Sigmoid colon (tissue), 7 donors: Measurements from ENCODE around the gene INPP5D. TPM values are rescaled to one million over a fixed set of nuclear protein-coding genes. Genes with fewer than 3 reads are reported as not detected.

Experiments
- DNase-seq: peaks from one replicate; pipeline ENCODE4 v3.0.0-alpha.2; 2019
- H3K27ac ChIP-seq, 4 donors: fragments of 200-600 bp; sonication (generic); one replicate each; pipeline ENCODE4 v1.5.1; 2016 to 2019; ENCODE audit warnings: mild to moderate bottlenecking in 1 of 4
- H3K27me3 ChIP-seq, 3 donors: fragments of 200-600 bp; sonication (generic); one replicate each; pipeline ENCODE4 v1.5.1; 2019; ENCODE audit warnings: mild to moderate bottlenecking in 1 of 3
- H3K36me3 ChIP-seq, 4 donors: fragments of 200-600 bp; sonication (generic); one replicate each; pipeline ENCODE4 v1.5.1; 2016 to 2019
- H3K4me1 ChIP-seq, 4 donors: fragments of 200-600 bp; sonication (generic); one replicate each; pipeline ENCODE4 v1.5.1; 2017 to 2019
- H3K4me3 ChIP-seq, 4 donors: fragments of 200-600 bp; sonication (generic); one replicate each; pipeline ENCODE4 v1.5.1; 2017 to 2019; ENCODE audit warnings: mild to moderate bottlenecking in 2 of 4, moderate library complexity in 1 of 4
- H3K9me3 ChIP-seq, 4 donors: fragments of 200-600 bp in 3 of 4; sonication (generic) in 3 of 4; one replicate each; pipeline versions ENCODE4 v1.5.1 to v1.6.1; 2013 to 2019
- EP300 ChIP-seq, 4 donors: sonication (generic); formaldehyde crosslinking; IDR thresholded peaks; one replicate each; pipeline ENCODE4 v1.6.1; 2017; ENCODE audit warnings: antibody characterized with exemption in 4 of 4
- POLR2A ChIP-seq, 2 donors: fragments of 450-650 bp; IDR thresholded peaks; one replicate each; pipeline ENCODE4 v1.6.1; 2016; ENCODE audit warnings: antibody characterized with exemption in 2 of 2, mild to moderate bottlenecking in 2 of 2, moderate library complexity in 2 of 2
- POLR2AphosphoS5 ChIP-seq, 4 donors: sonication (generic); formaldehyde crosslinking; IDR thresholded peaks; one replicate each; pipeline ENCODE4 v1.6.1; 2017; ENCODE audit warnings: antibody characterized with exemption in 4 of 4
- WGBS, 2 donors: extraction: QIAGEN DNeasy Blood & Tissue Kit; methylation state at CpG; one replicate each; pipeline ENCODE4 v1.1.7; 2013; 5-methylcytosine and 5-hydroxymethylcytosine counted together
- intact Hi-C: fragments of 100-400 bp; cut with DNase I; formaldehyde crosslinking; loops from one replicate; pipeline ENCODE4 v1.15.1; 2023
- polyA plus RNA-seq, 3 donors: library from polyadenylated mRNA; stranded (reverse); fragments of 200-250 nt; gene quantifications; one replicate each; pipeline ENCODE4 v1.2.3, GENCODE V29; 2013
- total RNA-seq, 4 donors: library from RNA; depleted of rRNA; stranded (reverse); fragments of >200 nt; gene quantifications; one replicate each; pipeline ENCODE4 v1.1.0, GENCODE V29; 2016
- TF ChIP-seq, protein P1 (sequence below), 4 experiments: fragments of 450-650 bp in 3 of 4; fragments of 200-600 bp in 1 of 4; IDR thresholded peaks; one replicate each; pipeline ENCODE4 v1.5.1; 2016 to 2019; ENCODE audit warnings: antibody characterized with exemption in 4 of 4, mild to moderate bottlenecking in 3 of 4, moderate library complexity in 2 of 4
- donor health status: healthy with polysubstance abuse.
- donor health status: Bipolar disorder and iron deficiency.
- donor health status: healthy.

INPP5D gene
- total and polyA plus RNA-seq, 7 donors, result 4.2 to 44.8 (median 8.7) TPM

DNA sequence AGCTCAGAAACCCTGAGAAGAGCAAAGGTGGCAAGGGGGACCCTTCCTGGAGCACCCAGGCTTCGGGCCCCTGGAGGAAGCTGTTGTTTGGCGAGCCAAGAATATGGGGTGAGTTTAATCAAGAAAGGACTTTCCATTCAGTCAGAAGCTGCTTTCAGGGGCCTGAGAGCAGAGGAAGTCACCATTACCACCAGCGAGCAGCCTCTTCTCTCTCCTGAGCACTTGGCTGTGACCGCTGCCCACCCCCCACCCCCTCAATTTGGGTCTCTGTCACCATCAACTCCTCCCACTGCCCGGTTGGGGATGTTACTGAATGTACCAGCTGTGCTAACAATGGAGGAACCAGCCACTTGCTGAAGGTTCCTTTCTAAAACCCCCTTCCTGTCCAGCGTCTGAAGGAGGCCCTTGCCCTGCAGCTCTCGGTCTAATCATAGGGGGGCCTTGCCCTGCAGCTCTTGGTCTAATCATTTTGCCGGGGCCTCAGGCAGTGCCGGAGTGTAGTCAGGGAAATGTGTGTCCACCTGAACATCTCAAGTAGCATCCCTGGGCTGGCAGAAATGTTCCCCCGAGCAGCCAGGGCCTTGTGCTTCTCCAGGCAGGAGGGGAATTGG lies 943 bp downstream of the INPP5D start:
- peaks cover 0 to 8% (median 0%) of the 10 kb centered on the region in 4 donors for H3K4me1 ChIP-seq
- no peaks in the 10 kb centered on the region for H3K9me3 ChIP-seq
- H3K36me3 ChIP-seq, result no peaks in the 10 kb centered on the region
- DNase-seq, result peak; percentile 60
- no peaks in the 10 kb centered on the region for H3K27me3 ChIP-seq
- no peak for TF ChIP-seq POLR2A (IDR thresholded peaks at IDR 0.05)
- TF ChIP-seq, protein P1, sequence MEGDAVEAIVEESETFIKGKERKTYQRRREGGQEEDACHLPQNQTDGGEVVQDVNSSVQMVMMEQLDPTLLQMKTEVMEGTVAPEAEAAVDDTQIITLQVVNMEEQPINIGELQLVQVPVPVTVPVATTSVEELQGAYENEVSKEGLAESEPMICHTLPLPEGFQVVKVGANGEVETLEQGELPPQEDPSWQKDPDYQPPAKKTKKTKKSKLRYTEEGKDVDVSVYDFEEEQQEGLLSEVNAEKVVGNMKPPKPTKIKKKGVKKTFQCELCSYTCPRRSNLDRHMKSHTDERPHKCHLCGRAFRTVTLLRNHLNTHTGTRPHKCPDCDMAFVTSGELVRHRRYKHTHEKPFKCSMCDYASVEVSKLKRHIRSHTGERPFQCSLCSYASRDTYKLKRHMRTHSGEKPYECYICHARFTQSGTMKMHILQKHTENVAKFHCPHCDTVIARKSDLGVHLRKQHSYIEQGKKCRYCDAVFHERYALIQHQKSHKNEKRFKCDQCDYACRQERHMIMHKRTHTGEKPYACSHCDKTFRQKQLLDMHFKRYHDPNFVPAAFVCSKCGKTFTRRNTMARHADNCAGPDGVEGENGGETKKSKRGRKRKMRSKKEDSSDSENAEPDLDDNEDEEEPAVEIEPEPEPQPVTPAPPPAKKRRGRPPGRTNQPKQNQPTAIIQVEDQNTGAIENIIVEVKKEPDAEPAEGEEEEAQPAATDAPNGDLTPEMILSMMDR (IDR thresholded peaks at IDR 0.05), result no peak
- no peak for TF ChIP-seq EP300 (IDR thresholded peaks at IDR 0.05)
- TF ChIP-seq POLR2AphosphoS5 (IDR thresholded peaks at IDR 0.05), result no peak
- 48 to 74% methylated on average over 10 of the region's 10 CpGs for WGBS, 2 donors
- intact Hi-C loops, result no loop called here
- H3K4me3 ChIP-seq, result peak overlapping the region; percentile 2 to 45 (median 35)
- peak overlapping the region; percentile 47 to 66 (median 65) for H3K27ac ChIP-seq

- Histone ChIP-seq H3K27me3 (no peaks in the 10 kb centered on the region), H3K9me3 (no peaks in the 10 kb centered on the region), H3K4me3 (peak overlapping the region in 3 of 4 donors; percentile 34 to 45 (median 36)), H3K27ac (peak overlapping the region; percentile 47 to 66 (median 65)), H3K4me1 (peaks cover 0 to 8% (median 0%) of the 10 kb centered on the region in 4 donors), H3K36me3 (no peaks in the 10 kb centered on the region)
- DNase-seq, result peak; percentile 80
- WGBS, 2 donors, result 30 to 60% methylated on average over 12 of the region's 12 CpGs
- intact Hi-C loops, result no loop called here
- no peak for TF ChIP-seq EP300 (IDR thresholded peaks at IDR 0.05)
- peak in 2 of 4 donors; percentile 7 to 40 for TF ChIP-seq POLR2AphosphoS5 (IDR thresholded peaks at IDR 0.05)
- TF ChIP-seq POLR2A (IDR thresholded peaks at IDR 0.05), result no peak
- TF ChIP-seq, protein P1 (IDR thresholded peaks at IDR 0.05), result no peak
Observed at GRCh38 chr2:233061591-233062450, 1.7 kb downstream of the INPP5D start.

GRCh38 chr2:233062451-233062850 lies 2.3 kb downstream of the INPP5D start:
- Histone ChIP-seq H3K27me3 (no peaks in the 10 kb centered on the region), H3K9me3 (no peaks in the 10 kb centered on the region), H3K36me3 (no peaks in the 10 kb centered on the region), H3K4me3 (peak overlapping the region in 2 of 4 donors; percentile 36 to 45), H3K4me1 (peaks cover 0 to 8% (median 0%) of the 10 kb centered on the region in 4 donors), H3K27ac (peak overlapping the region; percentile 47 to 66 (median 65))
- 50 to 73% methylated on average over 4 of the region's 4 CpGs for WGBS, 2 donors
- intact Hi-C loops, result no loop called here
- peak; percentile 60 for DNase-seq
- no peak for TF ChIP-seq POLR2AphosphoS5 (IDR thresholded peaks at IDR 0.05)
- TF ChIP-seq, protein P1 (IDR thresholded peaks at IDR 0.05), result no peak
- TF ChIP-seq POLR2A (IDR thresholded peaks at IDR 0.05), result no peak
- TF ChIP-seq EP300 (IDR thresholded peaks at IDR 0.05), result no peak

DNA sequence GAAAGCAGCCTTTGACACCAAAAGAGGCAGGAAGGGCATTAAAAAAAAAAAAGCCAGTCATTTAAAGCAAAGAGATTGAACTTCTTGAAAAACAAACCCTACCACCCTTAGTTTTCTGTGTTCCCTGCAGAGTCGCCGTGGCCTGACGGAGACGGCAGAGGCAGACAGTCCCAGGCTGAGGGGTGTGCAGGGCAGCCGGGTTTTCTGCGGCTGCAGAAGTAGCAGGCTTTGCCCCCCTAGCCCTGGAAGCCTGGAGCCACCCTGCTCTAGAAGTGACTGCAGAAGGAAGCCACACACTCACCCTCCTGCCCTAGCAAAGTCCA lies 2.8 kb downstream of the INPP5D start:
- no peak for DNase-seq
- no peak overlapping the region for H3K4me3 ChIP-seq
- H3K27me3 ChIP-seq, result no peaks in the 10 kb centered on the region
- TF ChIP-seq POLR2AphosphoS5 (IDR thresholded peaks at IDR 0.05), result no peak
- TF ChIP-seq POLR2A (IDR thresholded peaks at IDR 0.05), result no peak
- TF ChIP-seq EP300 (IDR thresholded peaks at IDR 0.05), result no peak
- TF ChIP-seq, protein P1 (IDR thresholded peaks at IDR 0.05), result no peak
- H3K9me3 ChIP-seq, result no peaks in the 10 kb centered on the region
- WGBS, 2 donors, result 45 to 86% methylated on average over 6 of the region's 6 CpGs
- intact Hi-C loops, result no loop called here
- peaks cover 0 to 8% (median 0%) of the 10 kb centered on the region in 4 donors for H3K4me1 ChIP-seq
- H3K36me3 ChIP-seq, result no peaks in the 10 kb centered on the region
- peak overlapping the region in 1 of 4 donors; percentile 65 for H3K27ac ChIP-seq
